Measurements from ENCODE around the gene LYRM1. TPM values are rescaled to one million over a fixed set of nuclear protein-coding genes. Genes with fewer than 3 reads are reported as not detected.
"Not testable (repeated sequence)": the region's sequence is repeated elsewhere in the genome, so short reads cannot be mapped to it uniquely, and the experiment has no call there.

Gene LYRM1
- total and polyA plus RNA-seq, 4 donors, result 27.8 to 50.5 (median 31.1) TPM

DNA sequence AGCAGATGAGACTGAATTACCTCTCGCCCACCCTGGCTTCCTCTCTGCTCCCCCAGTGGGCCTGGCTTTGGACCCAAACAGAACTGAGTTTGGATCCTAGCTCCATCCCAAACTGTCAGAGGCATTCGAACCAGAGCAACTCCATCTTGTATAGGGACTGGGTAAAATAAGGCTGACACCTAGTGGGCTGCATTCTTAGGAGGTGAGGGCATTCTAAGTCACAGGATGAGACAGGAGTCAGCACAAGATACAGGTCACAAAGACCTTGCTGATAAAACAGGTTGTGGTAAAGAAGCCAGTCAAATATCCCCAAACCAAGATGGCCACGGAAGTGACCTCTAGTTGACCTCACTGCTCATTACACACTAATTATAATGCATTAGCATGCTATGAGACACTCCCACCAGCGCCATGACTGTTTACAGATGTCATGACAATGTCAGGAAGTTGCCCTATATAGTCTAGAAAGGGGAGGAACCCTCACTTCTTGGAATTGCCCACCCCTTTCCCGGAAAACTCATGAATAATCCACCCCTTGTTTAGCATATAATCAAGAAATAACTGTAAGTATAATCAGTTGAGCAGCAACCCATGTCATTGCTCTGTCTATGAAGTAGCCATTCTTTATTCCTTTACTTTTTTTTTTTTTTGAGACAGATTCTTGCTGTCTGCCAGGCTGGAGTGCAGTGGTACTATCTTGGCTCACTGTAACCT, 44.4 kb downstream of the LYRM1 start:
- H3K9me3 ChIP-seq (ENCODE audit: control insufficient read depth in 4 of 4, insufficient read depth in 3 of 4, low read length in 3 of 4), result no peaks in the 10 kb centered on the region
- ATAC-seq (ENCODE audit: insufficient read depth, low FRiP score) (no peak), DNase-seq (peak; percentile 39 to 52 (median 42))
- no peak for TF ChIP-seq CTCF (IDR thresholded peaks at IDR 0.05; ENCODE audit: control extremely low read depth, extremely low read depth)
- peaks cover 0 to 2% (median 0%) of the 10 kb centered on the region in 5 donors for H3K4me1 ChIP-seq (ENCODE audit: control insufficient read depth in 5 of 5, insufficient read depth in 5 of 5, low read length in 5 of 5)
- H3K4me3 ChIP-seq, result no peak overlapping the region
- H3K27ac ChIP-seq (ENCODE audit: low read depth in 1 of 2, low read length in 1 of 2), result no peak overlapping the region
- WGBS, 2 donors, result 83 to 94% methylated on average over 5 of the region's 5 CpGs
- H3K36me3 ChIP-seq (ENCODE audit: control insufficient read depth in 4 of 4, insufficient read depth in 4 of 4, low read length in 4 of 4), result no peaks in the 10 kb centered on the region
- no peaks in the 10 kb centered on the region for H3K27me3 ChIP-seq (ENCODE audit: control insufficient read depth in 3 of 3, insufficient read depth in 3 of 3, low read length in 2 of 3)
- no peak overlapping the region for H3K9ac ChIP-seq (ENCODE audit: insufficient read depth in 1 of 2, low read length in 2 of 2)

DNA sequence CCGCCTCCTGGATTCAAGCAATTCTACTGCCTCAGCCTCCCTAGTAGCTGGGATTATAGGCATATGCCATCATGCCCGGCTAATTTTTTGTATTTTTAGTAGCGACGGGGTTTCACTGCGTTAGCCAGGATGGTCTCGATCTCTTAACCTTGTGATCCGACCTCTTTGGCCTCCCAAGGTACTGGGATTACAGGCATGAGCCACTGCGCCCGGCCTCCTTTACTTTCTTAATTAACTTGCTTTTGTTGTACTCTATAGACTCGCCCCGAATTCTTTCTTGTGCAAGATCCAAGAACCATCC, 45.0 kb downstream of the LYRM1 start:
- not testable (repeated sequence) for H3K4me3 ChIP-seq; H3K36me3 ChIP-seq (ENCODE audit: control insufficient read depth in 4 of 4, insufficient read depth in 4 of 4, low read length in 4 of 4); H3K9ac ChIP-seq (ENCODE audit: insufficient read depth in 1 of 2, low read length in 2 of 2); H3K27ac ChIP-seq (ENCODE audit: low read depth in 1 of 2, low read length in 1 of 2); ATAC-seq (ENCODE audit: insufficient read depth, low FRiP score); H3K9me3 ChIP-seq (ENCODE audit: control insufficient read depth in 4 of 4, insufficient read depth in 3 of 4, low read length in 3 of 4); DNase-seq; H3K4me1 ChIP-seq (ENCODE audit: control insufficient read depth in 5 of 5, insufficient read depth in 5 of 5, low read length in 5 of 5); H3K27me3 ChIP-seq (ENCODE audit: control insufficient read depth in 3 of 3, insufficient read depth in 3 of 3, low read length in 2 of 3)
- WGBS, 2 donors, result 97 to 99% methylated on average over 11 of the region's 11 CpGs

- H3K4me3 ChIP-seq, result no peak overlapping the region
- H3K27me3 ChIP-seq (ENCODE audit: control insufficient read depth in 3 of 3, insufficient read depth in 3 of 3, low read length in 2 of 3), result no peaks in the 10 kb centered on the region
- H3K9ac ChIP-seq (ENCODE audit: insufficient read depth in 1 of 2, low read length in 2 of 2), result no peak overlapping the region
- WGBS, 2 donors, result 90 to 91% methylated on average over 8 of the region's 8 CpGs
- peaks cover 0 to 2% (median 0%) of the 10 kb centered on the region in 5 donors for H3K4me1 ChIP-seq (ENCODE audit: control insufficient read depth in 5 of 5, insufficient read depth in 5 of 5, low read length in 5 of 5)
- no peak for DNase-seq
- no peaks in the 10 kb centered on the region for H3K9me3 ChIP-seq (ENCODE audit: control insufficient read depth in 4 of 4, insufficient read depth in 3 of 4, low read length in 3 of 4)
- TF ChIP-seq CTCF (IDR thresholded peaks at IDR 0.05; ENCODE audit: control extremely low read depth, extremely low read depth), result no peak
- no peak overlapping the region for H3K27ac ChIP-seq (ENCODE audit: low read depth in 1 of 2, low read length in 1 of 2)
- no peak for ATAC-seq (ENCODE audit: insufficient read depth, low FRiP score)
- no peaks in the 10 kb centered on the region for H3K36me3 ChIP-seq (ENCODE audit: control insufficient read depth in 4 of 4, insufficient read depth in 4 of 4, low read length in 4 of 4)
Observed at GRCh38 chr16:20946015-20946629, 45.6 kb downstream of the LYRM1 start.

GRCh38 chr16:20948444-20948843, 47.9 kb downstream of the LYRM1 start:
- no peak for TF ChIP-seq CTCF (IDR thresholded peaks at IDR 0.05; ENCODE audit: control extremely low read depth, extremely low read depth)
- H3K27ac ChIP-seq (ENCODE audit: low read depth in 1 of 2, low read length in 1 of 2), result no peak overlapping the region
- no peak for ATAC-seq (ENCODE audit: insufficient read depth, low FRiP score)
- no peaks in the 10 kb centered on the region for H3K4me1 ChIP-seq (ENCODE audit: control insufficient read depth in 5 of 5, insufficient read depth in 5 of 5, low read length in 5 of 5)
- no peak for DNase-seq
- no peaks in the 10 kb centered on the region for H3K27me3 ChIP-seq (ENCODE audit: control insufficient read depth in 3 of 3, insufficient read depth in 3 of 3, low read length in 2 of 3)
- no peaks in the 10 kb centered on the region for H3K9me3 ChIP-seq (ENCODE audit: control insufficient read depth in 4 of 4, insufficient read depth in 3 of 4, low read length in 3 of 4)
- no peaks in the 10 kb centered on the region for H3K36me3 ChIP-seq (ENCODE audit: control insufficient read depth in 4 of 4, insufficient read depth in 4 of 4, low read length in 4 of 4)
- H3K4me3 ChIP-seq, result no peak overlapping the region
- H3K9ac ChIP-seq (ENCODE audit: insufficient read depth in 1 of 2, low read length in 2 of 2), result no peak overlapping the region
- 93 to 95% methylated on average over 9 of the region's 9 CpGs for WGBS, 2 donors

Measured in lung (tissue), 12 donors.